GM20431 (cell line): ENCODE results near the gene TENT4A.

Experiments
- in situ Hi-C: fragments of 300-500 bp; cut with MseI, MboI; formaldehyde crosslinking; loops from one replicate; pipeline ENCODE4 v1.15.0; 2020; ENCODE audit warnings: low sequenced_read_pairs; ENCODE audit not compliant: unreplicated experiment

TENT4A gene

GRCh38 chr5:6699357-6699756 lies 13.9 kb upstream of the TENT4A start:
- in situ Hi-C loops = no loop called here

- in situ Hi-C loops = no loop called here
Measured at GRCh38 chr5:6700074-6700684, 13.1 kb upstream of the TENT4A start.

GRCh38 chr5:6700685-6701355 lies 12.4 kb upstream of the TENT4A start:
- in situ Hi-C loops = no loop called here

DNA sequence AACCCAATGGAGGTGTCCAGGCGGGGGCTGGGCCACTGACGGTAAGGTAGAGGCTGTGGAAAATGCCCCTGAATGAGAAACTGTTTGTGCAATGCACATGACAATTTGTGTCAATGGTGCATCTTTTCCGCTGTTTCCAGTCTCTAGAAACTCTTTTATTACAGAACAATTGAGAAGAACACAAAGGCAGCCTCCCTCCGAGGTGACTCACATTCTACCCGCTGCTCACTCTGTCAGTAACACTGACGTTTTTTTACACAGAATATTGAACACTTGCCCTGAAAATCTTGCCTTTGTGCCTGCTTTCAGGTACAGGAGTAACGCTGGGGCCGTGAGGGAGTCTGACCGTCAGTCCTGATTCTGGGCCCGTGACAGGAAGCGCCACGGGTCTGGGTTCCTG lies 11.7 kb upstream of the TENT4A start:
- in situ Hi-C loops = no loop called here

DNA sequence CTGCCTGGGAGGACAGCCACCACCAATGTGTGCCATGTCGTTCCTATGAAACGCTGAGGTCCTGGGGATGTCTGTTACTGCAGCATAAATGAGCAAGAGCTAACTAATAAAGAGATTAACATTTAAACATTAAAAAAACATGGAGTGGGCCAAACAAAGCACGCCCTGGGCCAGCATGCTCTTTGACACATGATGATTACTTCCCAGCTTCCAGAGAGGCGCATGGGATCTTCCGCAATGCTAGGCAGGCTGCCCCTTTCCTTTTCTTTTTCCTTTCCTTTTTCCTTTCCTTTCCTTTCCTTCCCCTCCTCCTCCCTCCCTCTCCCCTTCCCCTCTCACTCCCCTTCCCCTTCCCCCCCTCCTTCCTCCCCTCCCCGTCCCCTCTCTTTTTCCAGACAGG lies 10.6 kb upstream of the TENT4A start:
- in situ Hi-C loops = no loop called here

GRCh38 chr5:6703806-6704205 lies 9.4 kb upstream of the TENT4A start:
- in situ Hi-C loops = no loop called here

GRCh38 chr5:6704361-6704851 lies 8.8 kb upstream of the TENT4A start:
- in situ Hi-C loops = no loop called here

GRCh38 chr5:6705088-6705487 lies 8.1 kb upstream of the TENT4A start:
- in situ Hi-C loops = no loop called here

- in situ Hi-C loops = no loop called here
Measured at GRCh38 chr5:6705959-6706358, 7.3 kb upstream of the TENT4A start.

DNA sequence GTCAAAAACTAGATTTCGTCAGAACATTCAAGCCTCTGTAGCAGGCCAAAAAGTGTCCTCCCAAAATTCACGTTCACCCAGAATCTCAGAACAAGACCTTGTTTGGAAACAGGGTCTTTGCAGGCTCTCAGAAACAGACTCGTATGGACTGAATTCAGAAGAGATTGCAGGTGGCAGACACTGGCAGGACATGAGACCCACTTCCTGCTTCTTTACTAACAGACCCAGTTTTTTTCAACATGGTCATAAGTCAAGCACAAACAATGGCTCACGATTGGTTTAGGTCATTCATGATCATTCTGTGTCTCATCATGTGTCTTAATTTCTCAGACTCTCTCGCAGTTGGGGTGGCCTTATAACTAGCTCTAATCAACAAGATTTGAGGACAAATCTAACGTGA lies 5.4 kb upstream of the TENT4A start:
- in situ Hi-C loops = no loop called here

GRCh38 chr5:6708814-6709213 lies 4.4 kb upstream of the TENT4A start:
- in situ Hi-C loops = no loop called here

GRCh38 chr5:6710070-6710469 lies 3.2 kb upstream of the TENT4A start:
- in situ Hi-C loops = no loop called here

GRCh38 chr5:6710551-6711318 lies 2.5 kb upstream of the TENT4A start:
- in situ Hi-C loops = no loop called here

- in situ Hi-C loops = no loop called here
Measured at GRCh38 chr5:6711409-6712141, 1.7 kb upstream of the TENT4A start.

DNA sequence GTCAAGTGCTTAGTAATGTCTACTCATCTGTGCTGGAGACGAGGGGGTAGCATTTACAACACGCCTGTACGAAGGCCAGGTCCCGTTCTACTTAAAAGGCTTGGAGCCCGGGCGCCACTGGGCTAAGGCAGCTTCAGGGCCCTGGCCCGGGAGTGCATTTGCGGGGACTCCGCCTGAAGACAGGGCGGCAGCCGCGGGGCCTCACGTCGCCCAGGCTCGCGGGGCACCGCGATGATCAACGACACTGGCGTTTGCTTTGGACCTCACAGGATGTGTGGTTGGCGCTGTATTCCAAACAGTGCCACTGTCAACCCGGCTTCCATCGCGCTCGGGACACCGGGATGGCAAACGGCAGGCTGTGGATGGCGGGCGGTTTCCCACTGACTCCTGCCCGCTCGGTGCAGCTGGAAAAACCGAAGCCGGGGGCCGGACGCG lies 1.1 kb upstream of the TENT4A start:
- in situ Hi-C loops = no loop called here

GRCh38 chr5:6712577-6713273 lies 507 bp upstream of the TENT4A start:
- in situ Hi-C loops = no loop called here

DNA sequence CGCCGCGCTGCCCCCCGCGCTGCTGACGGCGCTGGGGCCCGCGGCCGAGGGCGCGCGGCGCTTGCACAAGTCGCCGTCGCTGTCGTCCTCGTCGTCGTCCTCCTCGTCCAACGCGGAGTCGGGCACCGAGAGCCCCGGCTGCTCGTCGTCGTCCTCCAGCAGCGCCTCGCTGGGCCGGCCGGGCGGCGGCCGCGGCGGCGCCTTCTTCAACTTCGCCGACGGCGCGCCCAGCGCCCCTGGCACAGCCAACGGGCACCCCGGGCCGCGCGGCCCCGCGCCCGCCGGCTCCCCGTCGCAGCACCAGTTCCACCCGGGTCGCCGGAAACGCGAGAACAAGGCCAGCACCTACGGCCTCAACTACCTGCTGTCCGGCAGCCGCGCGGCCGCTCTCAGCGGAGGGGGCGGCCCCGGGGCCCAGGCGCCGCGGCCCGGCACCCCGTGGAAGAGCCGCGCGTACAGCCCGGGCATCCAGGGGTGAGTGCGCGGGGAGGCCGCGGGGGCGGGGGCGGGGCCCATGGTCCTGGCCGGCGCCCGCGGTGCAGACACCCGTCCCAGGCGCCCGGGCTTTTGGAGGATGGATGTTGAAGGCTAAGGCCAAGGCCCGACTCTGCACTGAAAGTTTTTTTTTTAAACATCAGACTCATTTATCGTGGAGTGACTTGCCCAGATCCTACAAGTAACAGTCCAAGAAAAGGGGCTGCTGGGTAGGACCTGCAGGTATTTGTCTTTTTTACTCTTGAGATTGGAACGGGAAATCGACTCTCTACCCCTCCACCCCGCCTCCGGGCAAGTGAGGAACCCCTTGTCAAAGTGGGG lies 1.2 kb downstream of the TENT4A start:
- in situ Hi-C loops = no loop called here

GRCh38 chr5:6715271-6715670 lies 2.0 kb downstream of the TENT4A start:
- in situ Hi-C loops = no loop called here
